ENCODE data around the gene NBL1.

NBL1 gene

GRCh38 chr1:19696820-19697219 lies 52.7 kb downstream of the NBL1 start:
- DNase-seq: no peak
- Histone ChIP-seq H3K4me3 (ENCODE audit: low read length) (no peak overlapping the region), H2AFZ (ENCODE audit: low read length) (no peak overlapping the region), H3K79me2 (ENCODE audit: low read length) (no peaks in the 10 kb centered on the region), H3K27ac (ENCODE audit: low read length) (no peak overlapping the region), H3F3A (ENCODE audit: insufficient read depth, low read length) (no peaks in the 10 kb centered on the region), H3K9me2 (replicated peaks; ENCODE audit: insufficient read depth, low read length) (no peaks in the 10 kb centered on the region), H3K9ac (ENCODE audit: low read length) (no peak overlapping the region), H3K4me1 (ENCODE audit: low read length) (no peaks in the 10 kb centered on the region), H3K36me3 (replicated peaks; ENCODE audit: insufficient read depth, low read length) (no peaks in the 10 kb centered on the region), H4K20me1 (ENCODE audit: insufficient read depth, low read length) (no peaks in the 10 kb centered on the region), H3K27me3 (replicated peaks; ENCODE audit: insufficient read depth, low read length) (no peaks in the 10 kb centered on the region), H3K9me3 (replicated peaks; ENCODE audit: insufficient read depth, low read length) (no peaks in the 10 kb centered on the region), H3K4me2 (ENCODE audit: low read depth, low read length) (no peak overlapping the region)
- no peak for TF ChIP-seq EZH2phosphoT487 (IDR thresholded peaks at IDR 0.05; ENCODE audit: low read length)
- TF ChIP-seq, protein P1, sequence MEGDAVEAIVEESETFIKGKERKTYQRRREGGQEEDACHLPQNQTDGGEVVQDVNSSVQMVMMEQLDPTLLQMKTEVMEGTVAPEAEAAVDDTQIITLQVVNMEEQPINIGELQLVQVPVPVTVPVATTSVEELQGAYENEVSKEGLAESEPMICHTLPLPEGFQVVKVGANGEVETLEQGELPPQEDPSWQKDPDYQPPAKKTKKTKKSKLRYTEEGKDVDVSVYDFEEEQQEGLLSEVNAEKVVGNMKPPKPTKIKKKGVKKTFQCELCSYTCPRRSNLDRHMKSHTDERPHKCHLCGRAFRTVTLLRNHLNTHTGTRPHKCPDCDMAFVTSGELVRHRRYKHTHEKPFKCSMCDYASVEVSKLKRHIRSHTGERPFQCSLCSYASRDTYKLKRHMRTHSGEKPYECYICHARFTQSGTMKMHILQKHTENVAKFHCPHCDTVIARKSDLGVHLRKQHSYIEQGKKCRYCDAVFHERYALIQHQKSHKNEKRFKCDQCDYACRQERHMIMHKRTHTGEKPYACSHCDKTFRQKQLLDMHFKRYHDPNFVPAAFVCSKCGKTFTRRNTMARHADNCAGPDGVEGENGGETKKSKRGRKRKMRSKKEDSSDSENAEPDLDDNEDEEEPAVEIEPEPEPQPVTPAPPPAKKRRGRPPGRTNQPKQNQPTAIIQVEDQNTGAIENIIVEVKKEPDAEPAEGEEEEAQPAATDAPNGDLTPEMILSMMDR (IDR thresholded peaks at IDR 0.05; ENCODE audit: low read length): no peak
- no peak for TF ChIP-seq EZH2 (optimal IDR thresholded peaks at IDR 0.05; ENCODE audit: low read depth, low read length)

DNA sequence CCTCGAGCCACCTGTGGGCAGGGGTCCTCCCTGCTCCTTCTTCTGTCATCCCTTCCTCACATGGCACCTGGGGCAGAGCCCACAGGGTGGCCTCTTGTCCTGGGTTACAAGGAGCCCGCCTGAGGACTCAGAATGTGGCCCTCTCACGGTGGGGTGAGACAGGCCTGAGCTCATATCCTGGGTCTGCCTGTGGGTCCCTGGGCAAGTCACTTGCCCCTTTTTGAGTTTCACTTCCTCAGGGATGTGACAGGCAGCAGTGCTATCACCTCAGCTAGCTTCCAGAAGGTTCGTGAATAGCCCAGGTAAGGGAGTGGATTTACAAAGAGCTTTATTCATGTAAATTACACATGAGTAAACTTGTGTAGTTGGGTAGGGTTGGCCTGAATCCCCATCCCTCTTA lies 54.1 kb downstream of the NBL1 start:
- no peaks in the 10 kb centered on the region for H3K79me2 ChIP-seq (ENCODE audit: low read length)
- no peaks in the 10 kb centered on the region for H3K9me2 ChIP-seq (replicated peaks; ENCODE audit: insufficient read depth, low read length)

GRCh38 chr1:19700079-19700777 lies 56.1 kb downstream of the NBL1 start:
- Histone ChIP-seq H3K36me3 (replicated peaks; ENCODE audit: insufficient read depth, low read length) (no peaks in the 10 kb centered on the region), H4K20me1 (ENCODE audit: insufficient read depth, low read length) (no peaks in the 10 kb centered on the region), H3K79me2 (ENCODE audit: low read length) (no peaks in the 10 kb centered on the region), H2AFZ (ENCODE audit: low read length) (no peak overlapping the region), H3K9ac (ENCODE audit: low read length) (no peak overlapping the region), H3K4me1 (ENCODE audit: low read length) (no peaks in the 10 kb centered on the region), H3K27me3 (replicated peaks; ENCODE audit: insufficient read depth, low read length) (no peaks in the 10 kb centered on the region), H3K27ac (ENCODE audit: low read length) (no peak overlapping the region), H3K4me2 (ENCODE audit: low read depth, low read length) (no peak overlapping the region), H3K9me3 (replicated peaks; ENCODE audit: insufficient read depth, low read length) (no peaks in the 10 kb centered on the region), H3K9me2 (replicated peaks; ENCODE audit: insufficient read depth, low read length) (no peaks in the 10 kb centered on the region), H3K4me3 (ENCODE audit: low read length) (no peak overlapping the region), H3F3A (ENCODE audit: insufficient read depth, low read length) (no peaks in the 10 kb centered on the region)
- TF ChIP-seq EZH2phosphoT487 (IDR thresholded peaks at IDR 0.05; ENCODE audit: low read length) (no peak), EZH2 (optimal IDR thresholded peaks at IDR 0.05; ENCODE audit: low read depth, low read length) (no peak)
- TF ChIP-seq, protein P1 (IDR thresholded peaks at IDR 0.05; ENCODE audit: low read length): no peak
- no peak for DNase-seq

More for the DNA sequence above, 54.1 kb downstream of the NBL1 start:
- no peak overlapping the region for H3K9ac ChIP-seq (ENCODE audit: low read length)
- no peak overlapping the region for H3K4me3 ChIP-seq (ENCODE audit: low read length)
- no peak overlapping the region for H3K4me2 ChIP-seq (ENCODE audit: low read depth, low read length)
- TF ChIP-seq, protein P1 (IDR thresholded peaks at IDR 0.05; ENCODE audit: low read length): no peak
- TF ChIP-seq EZH2phosphoT487 (IDR thresholded peaks at IDR 0.05; ENCODE audit: low read length): no peak
- no peak for TF ChIP-seq EZH2 (optimal IDR thresholded peaks at IDR 0.05; ENCODE audit: low read depth, low read length)
- no peak overlapping the region for H2AFZ ChIP-seq (ENCODE audit: low read length)
- H3F3A ChIP-seq (ENCODE audit: insufficient read depth, low read length): no peaks in the 10 kb centered on the region
- H3K9me3 ChIP-seq (replicated peaks; ENCODE audit: insufficient read depth, low read length): no peaks in the 10 kb centered on the region
- no peaks in the 10 kb centered on the region for H3K27me3 ChIP-seq (replicated peaks; ENCODE audit: insufficient read depth, low read length)
- H3K27ac ChIP-seq (ENCODE audit: low read length): no peak overlapping the region
- no peaks in the 10 kb centered on the region for H4K20me1 ChIP-seq (ENCODE audit: insufficient read depth, low read length)
- no peak for DNase-seq
- no peaks in the 10 kb centered on the region for H3K4me1 ChIP-seq (ENCODE audit: low read length)
- no peaks in the 10 kb centered on the region for H3K36me3 ChIP-seq (replicated peaks; ENCODE audit: insufficient read depth, low read length)
